MM.1S (cell line): ENCODE results near the gene TRAPPC12.

Source experiments
- DNase-seq: peaks from one replicate; pipeline ENCODE4 v3.0.0-alpha.2; 2015
- H2AFZ ChIP-seq: fragments of 300-600 bp; sonication (generic); 2 replicates; pipeline ENCODE4 v1.6.0; 2016; ENCODE audit warnings: antibody characterized with exemption, low read length
- H3F3A ChIP-seq: fragments of 300-600 bp; sonication (generic); 2 replicates; pipeline ENCODE4 v1.6.1; 2016; ENCODE audit warnings: mild to moderate bottlenecking, antibody characterized with exemption, low read length, moderate library complexity, mixed read lengths; ENCODE audit not compliant: insufficient read depth
- H3K27ac ChIP-seq: fragments of 300-600 bp; sonication (generic); 2 replicates; pipeline ENCODE4 v1.5.1; 2016; ENCODE audit warnings: mild to moderate bottlenecking, low read length
- H3K27me3 ChIP-seq: fragments of 300-600 bp; sonication (generic); replicated peaks from 2 replicates; pipeline ENCODE4 v1.6.0; 2016; ENCODE audit warnings: low read length; ENCODE audit not compliant: insufficient read depth
- H3K36me3 ChIP-seq: fragments of 300-600 bp; sonication (generic); replicated peaks from 2 replicates; pipeline ENCODE4 v1.6.1; 2016; ENCODE audit warnings: mild to moderate bottlenecking, low read length, mixed read lengths; ENCODE audit not compliant: insufficient read depth
- H3K4me1 ChIP-seq: fragments of 300-600 bp; sonication (generic); 2 replicates; pipeline ENCODE4 v1.6.1; 2016; ENCODE audit warnings: low read length, mixed read lengths
- H3K4me2 ChIP-seq: fragments of 300-600 bp; sonication (generic); 2 replicates; pipeline ENCODE4 v1.6.0; 2016; ENCODE audit warnings: low read depth, low read length
- H3K4me3 ChIP-seq: fragments of 300-600 bp; sonication (generic); 2 replicates; pipeline ENCODE4 v1.5.1; 2016; ENCODE audit warnings: low read length, mixed read lengths
- H3K79me2 ChIP-seq: fragments of 300-600 bp; sonication (generic); 2 replicates; pipeline ENCODE4 v1.6.1; 2016; ENCODE audit warnings: mixed run types, low read length, mixed read lengths
- H3K9ac ChIP-seq: fragments of 300-600 bp; sonication (generic); 2 replicates; pipeline ENCODE4 v1.6.1; 2016; ENCODE audit warnings: low read length, mixed read lengths
- H3K9me2 ChIP-seq: fragments of 300-600 bp; sonication (generic); replicated peaks from 2 replicates; pipeline ENCODE4 v1.6.1; 2016; ENCODE audit warnings: mild to moderate bottlenecking, low read length, mixed read lengths; ENCODE audit not compliant: insufficient read depth
- H3K9me3 ChIP-seq: fragments of 300-600 bp; sonication (generic); replicated peaks from 2 replicates; pipeline ENCODE4 v1.6.1; 2016; ENCODE audit warnings: mild to moderate bottlenecking, low read length, mixed read lengths; ENCODE audit not compliant: insufficient read depth
- H4K20me1 ChIP-seq: fragments of 300-600 bp; sonication (generic); 2 replicates; pipeline ENCODE4 v1.6.1; 2016; ENCODE audit warnings: mild to moderate bottlenecking, low read length, moderate library complexity, mixed read lengths; ENCODE audit not compliant: insufficient read depth
- EZH2 ChIP-seq: fragments of 300-600 bp; sonication (generic); optimal IDR thresholded peaks from 2 replicates; pipeline ENCODE3; 2017; ENCODE audit warnings: low read depth, mild to moderate bottlenecking, antibody characterized with exemption, low read length, mixed read lengths
- EZH2phosphoT487 ChIP-seq: fragments of 300-600 bp; sonication (generic); IDR thresholded peaks from 2 replicates; pipeline ENCODE4 v1.6.1; 2018; ENCODE audit warnings: antibody characterized with exemption, low read length
- TF ChIP-seq, protein P1 (sequence below): fragments of 300-600 bp; sonication (generic); IDR thresholded peaks from 2 replicates; pipeline ENCODE4 v1.5.1; 2016; ENCODE audit warnings: antibody characterized with exemption, low read length, mixed read lengths

The TRAPPC12 gene

GRCh38 chr2:3527886-3528785 lies 148.6 kb downstream of the TRAPPC12 start:
- no peak overlapping the region for H3K9ac ChIP-seq
- no peak for DNase-seq
- no peaks in the 10 kb centered on the region for H3K9me3 ChIP-seq
- H3K36me3 ChIP-seq, result no peaks in the 10 kb centered on the region
- H3K27me3 ChIP-seq, result no peaks in the 10 kb centered on the region
- H3K4me3 ChIP-seq, result no peak overlapping the region
- H2AFZ ChIP-seq, result no peak overlapping the region
- H3K4me2 ChIP-seq, result no peak overlapping the region
- H3K79me2 ChIP-seq, result no peaks in the 10 kb centered on the region
- H3F3A ChIP-seq, result no peaks in the 10 kb centered on the region
- no peaks in the 10 kb centered on the region for H4K20me1 ChIP-seq
- no peak overlapping the region for H3K27ac ChIP-seq
- H3K9me2 ChIP-seq, result no peaks in the 10 kb centered on the region
- H3K4me1 ChIP-seq, result no peaks in the 10 kb centered on the region
- TF ChIP-seq, protein P1, sequence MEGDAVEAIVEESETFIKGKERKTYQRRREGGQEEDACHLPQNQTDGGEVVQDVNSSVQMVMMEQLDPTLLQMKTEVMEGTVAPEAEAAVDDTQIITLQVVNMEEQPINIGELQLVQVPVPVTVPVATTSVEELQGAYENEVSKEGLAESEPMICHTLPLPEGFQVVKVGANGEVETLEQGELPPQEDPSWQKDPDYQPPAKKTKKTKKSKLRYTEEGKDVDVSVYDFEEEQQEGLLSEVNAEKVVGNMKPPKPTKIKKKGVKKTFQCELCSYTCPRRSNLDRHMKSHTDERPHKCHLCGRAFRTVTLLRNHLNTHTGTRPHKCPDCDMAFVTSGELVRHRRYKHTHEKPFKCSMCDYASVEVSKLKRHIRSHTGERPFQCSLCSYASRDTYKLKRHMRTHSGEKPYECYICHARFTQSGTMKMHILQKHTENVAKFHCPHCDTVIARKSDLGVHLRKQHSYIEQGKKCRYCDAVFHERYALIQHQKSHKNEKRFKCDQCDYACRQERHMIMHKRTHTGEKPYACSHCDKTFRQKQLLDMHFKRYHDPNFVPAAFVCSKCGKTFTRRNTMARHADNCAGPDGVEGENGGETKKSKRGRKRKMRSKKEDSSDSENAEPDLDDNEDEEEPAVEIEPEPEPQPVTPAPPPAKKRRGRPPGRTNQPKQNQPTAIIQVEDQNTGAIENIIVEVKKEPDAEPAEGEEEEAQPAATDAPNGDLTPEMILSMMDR, result no peak
- TF ChIP-seq EZH2, result no peak
- no peak for TF ChIP-seq EZH2phosphoT487
